NT2/D1 (cell line): ENCODE results near the gene TPM2.

Experiments used
- DNase-seq: peaks from one replicate; pipeline ENCODE4 v3.0.0-alpha.2; 2011; ENCODE audit warnings: low read depth, low spot score
- H3K27me3 ChIP-seq: 2 replicates; pipeline ENCODE4 v1.6.0; 2011; ENCODE audit warnings: mild to moderate bottlenecking; ENCODE audit not compliant: insufficient read length, insufficient read depth
- H3K36me3 ChIP-seq: 2 replicates; pipeline ENCODE4 v1.6.1; 2011; ENCODE audit warnings: mild to moderate bottlenecking, low read length, mixed read lengths; ENCODE audit not compliant: insufficient read depth, insufficient read length
- H3K4me1 ChIP-seq: 2 replicates; pipeline ENCODE4 v1.5.1; 2011; ENCODE audit not compliant: insufficient read depth, insufficient read length
- H3K4me3 ChIP-seq: 2 replicates; pipeline ENCODE4 v1.5.1; 2011; ENCODE audit warnings: low read depth; ENCODE audit not compliant: insufficient read length
- H3K9ac ChIP-seq: 2 replicates; pipeline ENCODE4 v1.6.0; 2011; ENCODE audit warnings: low read depth; ENCODE audit not compliant: insufficient read length
- H3K9me3 ChIP-seq: 2 replicates; pipeline ENCODE4 v1.5.1; 2011; ENCODE audit warnings: mild to moderate bottlenecking, low read length; ENCODE audit not compliant: insufficient read depth
- SUZ12 ChIP-seq: IDR thresholded peaks from 2 replicates; pipeline ENCODE4 v1.6.1; 2011; ENCODE audit not compliant: insufficient read length, insufficient read depth; ENCODE audit errors: extremely low read depth
- YY1 ChIP-seq: IDR thresholded peaks from 2 replicates; pipeline ENCODE4 v1.6.1; 2011; ENCODE audit not compliant: insufficient read length, insufficient read depth
- ZNF274 ChIP-seq: IDR thresholded peaks from 2 replicates; pipeline ENCODE4 v1.6.1; 2011; ENCODE audit warnings: mild to moderate bottlenecking, low read depth, low read length

TPM2 gene

GRCh38 chr9:35687972-35688557 is 1.7 kb downstream of the TPM2 start:
- Histone ChIP-seq H3K4me3 (peak overlapping the region; percentile 90), H3K36me3 (peaks cover 62% of the 10 kb centered on the region), H3K4me1 (peaks cover 22% of the 10 kb centered on the region), H3K27me3 (no peaks in the 10 kb centered on the region), H3K9me3 (no peaks in the 10 kb centered on the region), H3K9ac (peak overlapping the region; percentile 98)
- DNase-seq = no peak
- TF ChIP-seq ZNF274 (no peak), SUZ12 (no peak), YY1 (no peak)

- Histone ChIP-seq H3K4me1 (peaks cover 25% of the 10 kb centered on the region), H3K9me3 (no peaks in the 10 kb centered on the region), H3K27me3 (no peaks in the 10 kb centered on the region), H3K4me3 (no peak overlapping the region), H3K9ac (peak overlapping the region; percentile 8), H3K36me3 (peaks cover 70% of the 10 kb centered on the region)
- no peak for TF ChIP-seq YY1
- TF ChIP-seq ZNF274 = no peak
- TF ChIP-seq SUZ12 = no peak
- no peak for DNase-seq
These were observed 2.4 kb downstream of the TPM2 start for GRCh38 chr9:35687306-35687705.

GRCh38 chr9:35686222-35687203 is 3.2 kb downstream of the TPM2 start:
- H3K4me1 ChIP-seq = peaks cover 27% of the 10 kb centered on the region
- TF ChIP-seq ZNF274 = no peak
- TF ChIP-seq YY1 = no peak
- TF ChIP-seq SUZ12 = no peak
- no peaks in the 10 kb centered on the region for H3K9me3 ChIP-seq
- DNase-seq = no peak
- H3K27me3 ChIP-seq = no peaks in the 10 kb centered on the region
- no peak overlapping the region for H3K4me3 ChIP-seq
- peaks cover 78% of the 10 kb centered on the region for H3K36me3 ChIP-seq
- peak overlapping the region; percentile 22 for H3K9ac ChIP-seq

GRCh38 chr9:35685506-35685905 is 4.2 kb downstream of the TPM2 start:
- Histone ChIP-seq H3K36me3 (peaks cover 81% of the 10 kb centered on the region), H3K4me1 (peaks cover 31% of the 10 kb centered on the region), H3K4me3 (no peak overlapping the region), H3K27me3 (no peaks in the 10 kb centered on the region), H3K9ac (no peak overlapping the region), H3K9me3 (no peaks in the 10 kb centered on the region)
- no peak for DNase-seq
- TF ChIP-seq ZNF274 (no peak), YY1 (no peak), SUZ12 (no peak)

- Histone ChIP-seq H3K27me3 (no peaks in the 10 kb centered on the region), H3K4me3 (no peak overlapping the region), H3K36me3 (peaks cover 81% of the 10 kb centered on the region), H3K9me3 (no peaks in the 10 kb centered on the region), H3K9ac (peak overlapping the region; percentile 17), H3K4me1 (peaks cover 33% of the 10 kb centered on the region)
- TF ChIP-seq ZNF274 (no peak), SUZ12 (no peak), YY1 (no peak)
- DNase-seq = no peak
These were observed 4.8 kb downstream of the TPM2 start for GRCh38 chr9:35684921-35685320.

- H3K4me3 ChIP-seq = no peak overlapping the region
- TF ChIP-seq YY1 (no peak), SUZ12 (no peak), ZNF274 (no peak)
These were observed 6.4 kb downstream of the TPM2 start for GRCh38 chr9:35683323-35683722.

GRCh38 chr9:35682520-35683315 is 7.0 kb downstream of the TPM2 start:
- DNase-seq = no peak
- H3K27me3 ChIP-seq = no peaks in the 10 kb centered on the region
- no peak for TF ChIP-seq YY1
- no peak for TF ChIP-seq SUZ12
- TF ChIP-seq ZNF274 = no peak
- H3K4me1 ChIP-seq = peaks cover 25% of the 10 kb centered on the region
- no peak overlapping the region for H3K9ac ChIP-seq
- peaks cover 65% of the 10 kb centered on the region for H3K36me3 ChIP-seq
- H3K9me3 ChIP-seq = no peaks in the 10 kb centered on the region
- H3K4me3 ChIP-seq = no peak overlapping the region

More at GRCh38 chr9:35683323-35683722, 6.4 kb downstream of the TPM2 start:
- Histone ChIP-seq H3K9ac (no peak overlapping the region), H3K36me3 (peaks cover 71% of the 10 kb centered on the region), H3K4me1 (peaks cover 31% of the 10 kb centered on the region), H3K27me3 (no peaks in the 10 kb centered on the region), H3K9me3 (no peaks in the 10 kb centered on the region)
- DNase-seq = no peak
